ENCODE data around the gene SPATA6.
"Not testable (repeated sequence)": the region's sequence is repeated elsewhere in the genome, so short reads cannot be mapped to it uniquely, and the experiment has no call there.

The SPATA6 gene

GRCh38 chr1:48488721-48489120, 16.7 kb upstream of the SPATA6 start:
- no peak overlapping the region for H2AFZ ChIP-seq (ENCODE audit: low read length)
- no peak overlapping the region for H3K4me3 ChIP-seq (ENCODE audit: low read length in 2 of 2)
- H3K14ac ChIP-seq (ENCODE audit: low read length) = no peak overlapping the region
- no peaks in the 10 kb centered on the region for H3K79me1 ChIP-seq (ENCODE audit: low read depth, low read length)
- no peaks in the 10 kb centered on the region for H3K36me3 ChIP-seq (replicated peaks in 1 of 2; ENCODE audit: control insufficient read depth in 2 of 2, insufficient read depth in 2 of 2, low read length in 2 of 2)
- no peak overlapping the region for H2BK120ac ChIP-seq (ENCODE audit: low read depth, low read length)
- H4K91ac ChIP-seq (ENCODE audit: low read depth, low read length, poor library complexity) = no peak overlapping the region
- H3K9ac ChIP-seq (ENCODE audit: low read depth, low read length, poor library complexity) = no peak overlapping the region
- H3K9me3 ChIP-seq (replicated peaks in 1 of 2; ENCODE audit: control insufficient read depth in 2 of 2, insufficient read depth in 1 of 2, low read depth in 1 of 2, low read length in 2 of 2) = no peaks in the 10 kb centered on the region
- H3K27me3 ChIP-seq (ENCODE audit: control insufficient read depth in 3 of 3, insufficient read depth in 3 of 3, low read depth in 1 of 3, low read length in 3 of 3) = no peaks in the 10 kb centered on the region
- no peak overlapping the region for H3K4ac ChIP-seq (ENCODE audit: low read length)
- no peak overlapping the region for H3K18ac ChIP-seq (ENCODE audit: low read length)
- H3K4me1 ChIP-seq (ENCODE audit: control insufficient read depth in 2 of 2, insufficient read depth in 1 of 2, low read depth in 1 of 2, low read length in 2 of 2) = peaks cover 0 to 2% of the 10 kb centered on the region in 2 donors
- no peak overlapping the region for H3K4me2 ChIP-seq (ENCODE audit: insufficient read depth, low read length, poor library complexity, severe bottlenecking)
- H2AK5ac ChIP-seq (ENCODE audit: low read depth, low read length) = no peak overlapping the region
- H3K23ac ChIP-seq (ENCODE audit: low read depth, low read length, poor library complexity) = no peak overlapping the region
- no peak overlapping the region for H2BK12ac ChIP-seq (ENCODE audit: low read length)
- no peak overlapping the region for H4K8ac ChIP-seq (ENCODE audit: low read depth, low read length)
- DNase-seq (ENCODE audit: low spot score) = no peak
- H3K27ac ChIP-seq (replicated peaks; ENCODE audit: low read length) = no peak overlapping the region
- no CpG with 5 or more reads among the region's 2 CpGs for WGBS, 2 donors (ENCODE audit: extremely low coverage in 2 of 2, insufficient read length in 2 of 2, insufficient replicate concordance in 1 of 2)
- H2BK5ac ChIP-seq (ENCODE audit: low read length) = no peak overlapping the region
- no peak overlapping the region for H2BK15ac ChIP-seq (ENCODE audit: low read length)

- no peaks in the 10 kb centered on the region for H3K4me1 ChIP-seq (ENCODE audit: control insufficient read depth in 2 of 2, insufficient read depth in 1 of 2, low read depth in 1 of 2, low read length in 2 of 2)
- peaks cover 2 to 4% of the 10 kb centered on the region in 2 donors for H3K9me3 ChIP-seq (replicated peaks in 1 of 2; ENCODE audit: control insufficient read depth in 2 of 2, insufficient read depth in 1 of 2, low read depth in 1 of 2, low read length in 2 of 2)
- no peak overlapping the region for H3K27ac ChIP-seq (replicated peaks; ENCODE audit: low read length)
- H3K79me1 ChIP-seq (ENCODE audit: low read depth, low read length) = no peaks in the 10 kb centered on the region
- H3K23ac ChIP-seq (ENCODE audit: low read depth, low read length, poor library complexity) = no peak overlapping the region
- no peak overlapping the region for H2BK15ac ChIP-seq (ENCODE audit: low read length)
- no peak overlapping the region for H3K14ac ChIP-seq (ENCODE audit: low read length)
- no peak overlapping the region for H3K4me2 ChIP-seq (ENCODE audit: insufficient read depth, low read length, poor library complexity, severe bottlenecking)
- no peak overlapping the region for H3K18ac ChIP-seq (ENCODE audit: low read length)
- H3K9ac ChIP-seq (ENCODE audit: low read depth, low read length, poor library complexity) = no peak overlapping the region
- H2AFZ ChIP-seq (ENCODE audit: low read length) = no peak overlapping the region
- no peak overlapping the region for H4K91ac ChIP-seq (ENCODE audit: low read depth, low read length, poor library complexity)
- H3K4ac ChIP-seq (ENCODE audit: low read length) = no peak overlapping the region
- no peak overlapping the region for H3K4me3 ChIP-seq (ENCODE audit: low read length in 2 of 2)
- H2BK5ac ChIP-seq (ENCODE audit: low read length) = no peak overlapping the region
- no peak overlapping the region for H2BK120ac ChIP-seq (ENCODE audit: low read depth, low read length)
- no peaks in the 10 kb centered on the region for H3K27me3 ChIP-seq (ENCODE audit: control insufficient read depth in 3 of 3, insufficient read depth in 3 of 3, low read depth in 1 of 3, low read length in 3 of 3)
- H4K8ac ChIP-seq (ENCODE audit: low read depth, low read length) = no peak overlapping the region
- no peak for DNase-seq (ENCODE audit: low spot score)
- no peak overlapping the region for H2AK5ac ChIP-seq (ENCODE audit: low read depth, low read length)
- H2BK12ac ChIP-seq (ENCODE audit: low read length) = no peak overlapping the region
- no peaks in the 10 kb centered on the region for H3K36me3 ChIP-seq (replicated peaks in 1 of 2; ENCODE audit: control insufficient read depth in 2 of 2, insufficient read depth in 2 of 2, low read length in 2 of 2)
Measured at GRCh38 chr1:48480504-48480903, 8.5 kb upstream of the SPATA6 start.

GRCh38 chr1:48480023-48480422, 8.0 kb upstream of the SPATA6 start:
- not testable (repeated sequence) for H2BK15ac ChIP-seq (ENCODE audit: low read length); H4K8ac ChIP-seq (ENCODE audit: low read depth, low read length); H2BK120ac ChIP-seq (ENCODE audit: low read depth, low read length); H3K27ac ChIP-seq (replicated peaks; ENCODE audit: low read length); H3K4ac ChIP-seq (ENCODE audit: low read length); H3K27me3 ChIP-seq (ENCODE audit: control insufficient read depth in 3 of 3, insufficient read depth in 3 of 3, low read depth in 1 of 3, low read length in 3 of 3); H3K9me3 ChIP-seq (replicated peaks in 1 of 2; ENCODE audit: control insufficient read depth in 2 of 2, insufficient read depth in 1 of 2, low read depth in 1 of 2, low read length in 2 of 2); H3K36me3 ChIP-seq (replicated peaks in 1 of 2; ENCODE audit: control insufficient read depth in 2 of 2, insufficient read depth in 2 of 2, low read length in 2 of 2); H2AK5ac ChIP-seq (ENCODE audit: low read depth, low read length); H2AFZ ChIP-seq (ENCODE audit: low read length); H3K18ac ChIP-seq (ENCODE audit: low read length); H2BK5ac ChIP-seq (ENCODE audit: low read length); DNase-seq (ENCODE audit: low spot score); H3K9ac ChIP-seq (ENCODE audit: low read depth, low read length, poor library complexity); H3K14ac ChIP-seq (ENCODE audit: low read length); H3K4me2 ChIP-seq (ENCODE audit: insufficient read depth, low read length, poor library complexity, severe bottlenecking); H4K91ac ChIP-seq (ENCODE audit: low read depth, low read length, poor library complexity); H3K23ac ChIP-seq (ENCODE audit: low read depth, low read length, poor library complexity); H3K79me1 ChIP-seq (ENCODE audit: low read depth, low read length); H3K4me3 ChIP-seq (ENCODE audit: low read length in 2 of 2); H3K4me1 ChIP-seq (ENCODE audit: control insufficient read depth in 2 of 2, insufficient read depth in 1 of 2, low read depth in 1 of 2, low read length in 2 of 2); H2BK12ac ChIP-seq (ENCODE audit: low read length)
- WGBS, 2 donors (ENCODE audit: extremely low coverage in 2 of 2, insufficient read length in 2 of 2, insufficient replicate concordance in 1 of 2) = no CpG with 5 or more reads among the region's 4 CpGs

DNA sequence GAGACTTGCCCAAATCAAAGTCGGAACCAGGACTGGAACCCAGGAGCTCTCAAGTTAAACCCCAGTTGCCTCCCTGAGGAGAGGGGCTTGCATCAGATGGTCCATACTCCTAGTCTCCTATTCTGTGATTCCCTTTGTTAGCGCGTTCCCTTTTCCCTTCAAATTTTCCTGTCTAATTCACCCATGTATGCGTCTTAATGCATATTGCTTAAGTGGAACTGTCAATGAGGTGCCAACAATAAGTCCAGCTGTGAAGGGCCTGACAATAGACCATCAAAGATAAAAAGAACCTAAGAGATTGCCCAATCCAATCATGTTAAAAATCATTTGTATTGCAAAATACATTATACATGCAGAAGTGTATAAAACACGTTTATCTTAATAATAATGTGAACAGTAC, 634 bp upstream of the SPATA6 start:
- Histone ChIP-seq H2AFZ (ENCODE audit: low read length) (peak overlapping the region; percentile 90), H3K27me3 (ENCODE audit: control insufficient read depth in 3 of 3, insufficient read depth in 3 of 3, low read depth in 1 of 3, low read length in 3 of 3) (no peaks in the 10 kb centered on the region), H3K9me3 (replicated peaks in 1 of 2; ENCODE audit: control insufficient read depth in 2 of 2, insufficient read depth in 1 of 2, low read depth in 1 of 2, low read length in 2 of 2) (peaks cover 0 to 6% of the 10 kb centered on the region in 2 donors), H4K91ac (ENCODE audit: low read depth, low read length, poor library complexity) (no peak overlapping the region), H2BK12ac (ENCODE audit: low read length) (no peak overlapping the region), H2BK15ac (ENCODE audit: low read length) (no peak overlapping the region), H3K18ac (ENCODE audit: low read length) (no peak overlapping the region), H3K4ac (ENCODE audit: low read length) (no peak overlapping the region), H3K14ac (ENCODE audit: low read length) (no peak overlapping the region), H3K4me2 (ENCODE audit: insufficient read depth, low read length, poor library complexity, severe bottlenecking) (peak overlapping the region; percentile 38), H3K79me1 (ENCODE audit: low read depth, low read length) (no peaks in the 10 kb centered on the region), H3K27ac (replicated peaks; ENCODE audit: low read length) (no peak overlapping the region), H4K8ac (ENCODE audit: low read depth, low read length) (no peak overlapping the region), H3K23ac (ENCODE audit: low read depth, low read length, poor library complexity) (no peak overlapping the region), H3K4me3 (ENCODE audit: low read length in 2 of 2) (peak overlapping the region in 1 of 2 donors; percentile 66), H3K9ac (ENCODE audit: low read depth, low read length, poor library complexity) (no peak overlapping the region), H3K36me3 (replicated peaks in 1 of 2; ENCODE audit: control insufficient read depth in 2 of 2, insufficient read depth in 2 of 2, low read length in 2 of 2) (peaks cover 0 to 6% of the 10 kb centered on the region in 2 donors), H3K4me1 (ENCODE audit: control insufficient read depth in 2 of 2, insufficient read depth in 1 of 2, low read depth in 1 of 2, low read length in 2 of 2) (peaks cover 7 to 11% of the 10 kb centered on the region in 2 donors), H2BK5ac (ENCODE audit: low read length) (no peak overlapping the region), H2AK5ac (ENCODE audit: low read depth, low read length) (no peak overlapping the region), H2BK120ac (ENCODE audit: low read depth, low read length) (no peak overlapping the region)
- WGBS, 2 donors (ENCODE audit: extremely low coverage in 2 of 2, insufficient read length in 2 of 2, insufficient replicate concordance in 1 of 2) = no CpG with 5 or more reads among the region's 5 CpGs
- DNase-seq (ENCODE audit: low spot score) = no peak
